22Rv1 (cell line): ENCODE data around the gene CUL3.
"Not testable (repeated sequence)": the region's sequence is repeated elsewhere in the genome, so short reads cannot be mapped to it uniquely, and the experiment has no call there.

Experiments
- H3K27ac ChIP-seq: fragments of 450-650 bp; 2 replicates; pipeline ENCODE4 v1.5.1; 2017
- ZFX ChIP-seq: fragments of 450-650 bp; IDR thresholded peaks from 2 replicates; pipeline ENCODE4 v1.6.1; 2017; ENCODE audit warnings: antibody characterized with exemption, borderline replicate concordance
- TF ChIP-seq, protein P1 (sequence below): fragments of 450-650 bp; IDR thresholded peaks from 2 replicates; pipeline ENCODE4 v1.5.1; 2017; ENCODE audit warnings: mild to moderate bottlenecking

The CUL3 gene

DNA sequence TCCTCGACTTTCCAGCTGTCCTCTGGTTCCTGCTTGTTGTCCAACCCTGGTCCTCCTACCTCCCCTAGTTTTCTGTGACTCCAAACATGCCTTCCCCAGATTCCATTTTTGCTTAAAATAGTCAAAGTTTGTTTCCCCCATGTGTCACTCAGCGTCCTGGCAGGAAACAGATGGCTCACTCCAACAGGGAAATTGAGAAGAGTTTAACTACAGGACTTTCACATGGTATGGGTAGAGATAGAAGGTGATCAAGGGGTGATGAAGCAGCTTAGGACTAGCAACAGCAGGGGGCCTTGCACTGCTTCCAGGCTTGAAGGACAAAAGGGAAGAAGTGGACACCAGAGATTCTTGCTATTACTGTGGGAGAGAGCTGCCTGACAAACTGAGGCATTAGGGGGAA lies 6.1 kb upstream of the CUL3 start:
- H3K27ac ChIP-seq: no peak overlapping the region
- TF ChIP-seq ZFX: no peak
- TF ChIP-seq, protein P1, sequence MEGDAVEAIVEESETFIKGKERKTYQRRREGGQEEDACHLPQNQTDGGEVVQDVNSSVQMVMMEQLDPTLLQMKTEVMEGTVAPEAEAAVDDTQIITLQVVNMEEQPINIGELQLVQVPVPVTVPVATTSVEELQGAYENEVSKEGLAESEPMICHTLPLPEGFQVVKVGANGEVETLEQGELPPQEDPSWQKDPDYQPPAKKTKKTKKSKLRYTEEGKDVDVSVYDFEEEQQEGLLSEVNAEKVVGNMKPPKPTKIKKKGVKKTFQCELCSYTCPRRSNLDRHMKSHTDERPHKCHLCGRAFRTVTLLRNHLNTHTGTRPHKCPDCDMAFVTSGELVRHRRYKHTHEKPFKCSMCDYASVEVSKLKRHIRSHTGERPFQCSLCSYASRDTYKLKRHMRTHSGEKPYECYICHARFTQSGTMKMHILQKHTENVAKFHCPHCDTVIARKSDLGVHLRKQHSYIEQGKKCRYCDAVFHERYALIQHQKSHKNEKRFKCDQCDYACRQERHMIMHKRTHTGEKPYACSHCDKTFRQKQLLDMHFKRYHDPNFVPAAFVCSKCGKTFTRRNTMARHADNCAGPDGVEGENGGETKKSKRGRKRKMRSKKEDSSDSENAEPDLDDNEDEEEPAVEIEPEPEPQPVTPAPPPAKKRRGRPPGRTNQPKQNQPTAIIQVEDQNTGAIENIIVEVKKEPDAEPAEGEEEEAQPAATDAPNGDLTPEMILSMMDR: no peak

DNA sequence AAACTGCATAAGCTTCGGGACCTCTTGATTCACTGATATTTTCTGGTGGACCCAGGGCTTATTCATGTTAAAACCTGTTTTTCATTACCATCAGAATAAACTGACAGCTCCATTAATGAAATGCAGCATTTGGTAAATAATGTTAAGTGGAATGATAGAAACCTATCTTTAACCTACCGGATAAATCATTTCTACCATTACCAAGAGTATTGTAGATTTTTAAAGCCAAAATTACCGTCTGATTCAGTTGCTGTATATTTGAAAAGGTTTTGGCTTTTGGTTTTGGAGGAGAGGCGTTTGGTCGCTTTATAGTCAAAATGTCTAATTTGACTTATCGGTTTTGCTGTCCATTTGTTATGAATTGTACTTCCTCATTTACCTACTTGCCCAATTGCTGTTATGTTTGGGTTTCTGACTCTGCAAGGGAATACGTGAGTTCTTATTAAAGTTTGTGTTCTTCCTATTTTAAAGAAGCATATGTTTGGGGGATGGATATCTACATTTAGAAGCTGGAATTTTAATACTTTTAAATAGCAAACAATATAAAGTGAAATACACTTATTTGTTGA lies 1.0 kb upstream of the CUL3 start:
- H3K27ac ChIP-seq: peak overlapping the region; percentile 94
- TF ChIP-seq, protein P1: no peak
- TF ChIP-seq ZFX: no peak

DNA sequence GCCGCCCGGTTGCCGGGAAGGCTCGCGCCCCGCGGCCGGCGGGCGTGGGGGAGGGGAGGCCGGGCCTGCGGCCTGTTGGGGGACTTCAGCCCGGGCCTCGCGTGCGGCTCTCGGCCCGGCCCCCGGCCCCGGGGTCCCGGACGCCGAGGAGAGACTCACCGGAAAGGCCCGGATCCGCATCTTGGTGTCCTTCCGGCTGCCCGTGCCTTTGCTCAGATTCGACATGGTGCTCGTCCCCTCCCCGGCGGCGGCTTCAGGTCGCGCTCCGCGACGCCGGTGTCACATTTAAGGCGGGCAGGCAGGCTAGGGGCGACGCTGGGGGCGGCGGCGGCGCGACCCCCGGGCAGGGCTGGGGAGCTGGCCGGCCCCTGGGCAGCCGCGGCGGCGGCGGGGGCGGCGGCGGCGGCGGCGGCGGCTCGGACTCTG lies 365 bp downstream of the CUL3 start:
- peak overlapping the region; percentile 94 for H3K27ac ChIP-seq
- TF ChIP-seq ZFX: no peak
- TF ChIP-seq, protein P1: no peak

DNA sequence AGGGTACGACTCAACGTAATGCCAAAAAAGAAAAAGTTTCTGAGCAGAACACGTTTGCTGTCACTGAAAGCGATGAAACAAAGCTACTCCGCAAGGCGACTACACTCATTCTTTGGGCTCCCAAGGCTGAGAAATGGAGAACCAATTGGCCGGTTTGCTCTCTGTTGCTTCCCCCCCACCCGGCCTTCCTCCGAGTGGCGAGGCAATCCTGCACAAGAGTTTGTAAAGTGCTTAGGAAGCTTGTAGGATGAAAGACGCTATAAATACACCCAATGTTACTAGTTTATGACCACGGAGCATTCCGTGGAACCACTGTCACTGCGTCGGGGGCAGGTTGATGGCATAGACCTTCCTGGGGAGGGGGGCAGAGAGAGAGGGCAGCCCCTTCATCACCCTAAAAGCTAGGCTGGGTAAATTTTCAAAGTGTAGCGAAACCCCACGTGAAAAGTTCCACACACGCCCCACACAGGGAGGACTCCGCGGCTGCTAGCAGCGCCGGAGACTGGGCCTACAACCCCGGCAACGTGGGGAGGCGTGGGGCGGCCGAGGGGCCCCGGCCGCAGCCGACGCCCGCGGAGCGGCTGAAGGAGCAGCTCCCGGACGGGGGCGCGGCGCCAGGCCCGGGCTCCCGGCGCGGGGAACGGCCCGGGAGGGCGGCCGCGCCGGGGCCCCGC lies 915 bp downstream of the CUL3 start:
- H3K27ac ChIP-seq: peak overlapping the region; percentile 94
- no peak for TF ChIP-seq ZFX
- TF ChIP-seq, protein P1: no peak

DNA sequence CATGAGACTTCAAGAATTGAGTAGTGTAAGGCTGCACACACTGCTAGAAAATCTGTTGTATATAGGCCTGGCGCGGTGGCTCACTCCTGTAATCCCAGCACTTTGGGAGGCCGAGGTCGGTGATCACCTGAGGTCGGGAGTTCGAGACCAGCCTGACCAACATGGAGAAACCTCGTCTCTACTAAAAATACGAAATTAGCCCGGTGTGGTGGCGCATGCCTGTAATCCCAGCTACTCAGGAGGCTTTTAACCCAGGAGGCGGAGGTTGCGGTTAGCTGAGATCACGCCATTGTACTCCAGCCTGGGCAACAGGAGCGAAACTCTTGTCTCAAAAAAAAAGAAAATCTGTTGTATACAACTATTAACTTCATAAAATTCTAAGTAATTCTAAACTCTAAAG lies 2.1 kb downstream of the CUL3 start:
- H3K27ac ChIP-seq: not testable (repeated sequence)

DNA sequence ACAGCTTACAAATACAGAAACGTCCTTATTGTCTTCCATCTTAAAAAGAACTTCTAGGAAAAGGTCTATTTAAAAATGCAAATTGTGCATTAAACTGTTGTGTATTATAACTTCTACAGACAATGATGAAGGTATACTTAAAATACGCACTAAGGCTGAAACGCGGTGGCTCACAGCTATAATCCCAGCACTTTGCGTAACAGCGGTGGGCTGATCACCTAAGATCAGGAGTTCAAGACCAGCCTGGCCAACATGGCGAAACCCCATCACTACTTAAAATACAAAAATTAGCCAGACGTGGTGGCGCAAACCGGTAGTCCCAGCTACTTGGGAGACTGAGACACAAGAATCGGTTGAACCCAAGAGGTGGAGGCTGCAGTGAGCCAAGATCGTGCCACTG lies 4.9 kb downstream of the CUL3 start:
- no peak for TF ChIP-seq ZFX
- TF ChIP-seq, protein P1: no peak
- H3K27ac ChIP-seq: no peak overlapping the region

DNA sequence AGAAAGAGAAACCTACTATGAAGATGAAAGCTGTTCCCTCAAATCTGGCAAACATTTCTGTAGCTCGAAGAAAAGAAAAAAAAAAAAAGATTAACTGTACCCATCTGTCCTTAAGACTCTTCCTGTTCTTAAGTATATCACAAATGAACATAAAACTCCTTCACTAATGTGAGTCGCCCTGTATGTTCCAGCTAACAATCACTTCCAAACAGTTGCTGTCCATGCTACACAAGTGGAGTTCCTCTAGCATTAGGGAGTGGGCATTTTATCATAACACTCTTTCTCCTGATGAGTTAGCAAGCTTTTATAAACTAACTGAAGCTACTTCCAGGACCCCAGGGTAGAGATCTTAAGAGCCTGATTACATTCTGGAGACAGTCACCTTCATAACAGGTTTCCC lies 5.8 kb downstream of the CUL3 start:
- TF ChIP-seq ZFX: no peak
- TF ChIP-seq, protein P1: no peak
- H3K27ac ChIP-seq: no peak overlapping the region

DNA sequence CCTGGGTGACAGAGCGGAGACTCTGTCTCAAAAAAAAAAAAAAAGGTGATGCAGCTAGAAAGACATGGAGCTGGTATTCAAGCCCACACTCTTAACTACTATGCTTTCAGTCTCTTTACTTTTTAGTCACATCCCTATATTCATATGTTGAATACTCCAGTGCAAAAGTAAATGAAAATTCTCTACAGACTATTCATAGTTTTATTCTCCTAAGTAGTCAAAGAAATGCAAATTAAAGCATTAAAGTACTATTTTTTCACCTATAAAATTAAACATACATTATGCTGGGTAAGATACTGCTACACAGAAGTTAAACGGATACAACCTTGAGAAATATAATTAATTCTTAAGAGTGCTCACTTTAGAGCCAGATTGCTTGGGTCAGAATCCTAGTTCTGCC lies 7.6 kb downstream of the CUL3 start:
- TF ChIP-seq, protein P1: no peak
- no peak for TF ChIP-seq ZFX
- no peak overlapping the region for H3K27ac ChIP-seq
